NOMO-1 treated with DMSO at 0.1 percent for 48 hours (cell line): ENCODE measurements around the gene DPP4.
"Not testable (repeated sequence)": the region's sequence is repeated elsewhere in the genome, so short reads cannot be mapped to it uniquely, and the experiment has no call there.

ENCODE experiments used
- DNase-seq: peaks from one replicate; lab custom pipeline; 2025; ENCODE audit not compliant: unreplicated experiment; lab: John Stamatoyannopoulos, UW

DPP4 gene

GRCh38 chr2:161992531-161992930, 81.5 kb downstream of the DPP4 start:
- no peak for DNase-seq

GRCh38 chr2:161991991-161992390, 82.0 kb downstream of the DPP4 start:
- DNase-seq: no peak

GRCh38 chr2:161990741-161991140, 83.3 kb downstream of the DPP4 start:
- peak; percentile 53 for DNase-seq

- no peak for DNase-seq
Observed at GRCh38 chr2:161990036-161990435, 84.0 kb downstream of the DPP4 start.

GRCh38 chr2:161988589-161988988, 85.4 kb downstream of the DPP4 start:
- no peak for DNase-seq

GRCh38 chr2:161987311-161987710, 86.7 kb downstream of the DPP4 start:
- DNase-seq: no peak

- no peak for DNase-seq
Observed at GRCh38 chr2:161983866-161984265, 90.1 kb downstream of the DPP4 start.

GRCh38 chr2:161983331-161983651, 90.7 kb downstream of the DPP4 start:
- no peak for DNase-seq

GRCh38 chr2:161982548-161983330, 91.3 kb downstream of the DPP4 start:
- DNase-seq: no peak

GRCh38 chr2:161981679-161982250, 92.2 kb downstream of the DPP4 start:
- DNase-seq: no peak

- no peak for DNase-seq
Observed at GRCh38 chr2:161980976-161981375, 93.0 kb downstream of the DPP4 start.

GRCh38 chr2:161979490-161979889, 94.5 kb downstream of the DPP4 start:
- DNase-seq: peak; percentile 62

GRCh38 chr2:161977926-161978325, 96.1 kb downstream of the DPP4 start:
- not testable (repeated sequence) for DNase-seq

GRCh38 chr2:161976917-161977316, 97.1 kb downstream of the DPP4 start:
- DNase-seq: no peak

- no peak for DNase-seq
Observed at GRCh38 chr2:161976295-161976694, 97.7 kb downstream of the DPP4 start.

GRCh38 chr2:161975813-161976160, 98.2 kb downstream of the DPP4 start:
- no peak for DNase-seq

- peak; percentile 67 for DNase-seq
Observed at GRCh38 chr2:161975062-161975812, 98.8 kb downstream of the DPP4 start.

GRCh38 chr2:161974461-161974860, 99.6 kb downstream of the DPP4 start:
- no peak for DNase-seq

- no peak for DNase-seq
Observed at GRCh38 chr2:161972866-161973265, 101.1 kb downstream of the DPP4 start.

GRCh38 chr2:161972232-161972631, 101.8 kb downstream of the DPP4 start:
- DNase-seq: no peak

GRCh38 chr2:161971551-161971950, 102.5 kb downstream of the DPP4 start:
- no peak for DNase-seq

- DNase-seq: no peak
Observed at GRCh38 chr2:161969159-161969558, 104.9 kb downstream of the DPP4 start.
